WTC11 (cell line): ENCODE measurements around the gene RAB10. TPM values are rescaled to one million over a fixed set of nuclear protein-coding genes. Genes with fewer than 3 reads are reported as not detected.
A peak's percentile ranks its signal among the peaks of the same experiment; 100 is the strongest.

Source experiments
- ATAC-seq: fragments of 200-7000 bp; cut with Tn5 transposase; 2 replicates; pipeline ENCODE4 v1.10.0; 2021; ENCODE audit warnings: mild to moderate bottlenecking, moderate library complexity
- CTCF ChIA-PET: fragments of 300-600 bp; sonication (Branson Sonifier 250); formaldehyde crosslinking; loops from one replicate; lab custom pipeline; 2021; ENCODE audit warnings: antibody characterized with exemption; lab: Charles Lee
- POLR2A ChIA-PET: fragments of 350-600 bp; sonication (Branson Sonifier 250); formaldehyde crosslinking; loops from one replicate; lab custom pipeline; 2021; ENCODE audit warnings: antibody characterized with exemption; lab: Charles Lee
- DNase-seq: peaks from one replicate; pipeline ENCODE4 v3.0.0; 2021; ENCODE audit warnings: low spot score
- H3K27ac Mint-ChIP-seq: 2 replicates; pipeline ENCODE4 v1.8.0; 2021; ENCODE audit warnings: mixed read lengths
- H3K27me3 Mint-ChIP-seq: 2 replicates; pipeline ENCODE4 v1.8.0; 2021; ENCODE audit warnings: low read depth, mild to moderate bottlenecking, moderate library complexity, mixed read lengths
- H3K36me3 Mint-ChIP-seq: 2 replicates; pipeline ENCODE4 v1.8.0; 2021; ENCODE audit warnings: mixed read lengths
- H3K4me1 Mint-ChIP-seq: 2 replicates; pipeline ENCODE4 v1.8.0; 2022; ENCODE audit warnings: mixed read lengths
- H3K4me3 Mint-ChIP-seq: 2 replicates; pipeline ENCODE4 v1.8.0; 2021; ENCODE audit warnings: mild to moderate bottlenecking, moderate library complexity, mixed read lengths
- H3K9me3 Mint-ChIP-seq: 2 replicates; pipeline ENCODE4 v1.8.0; 2021; ENCODE audit warnings: mixed read lengths
- ATF6 ChIP-seq: sonication (generic); formaldehyde crosslinking; IDR thresholded peaks from 2 replicates; pipeline ENCODE4 v1.8.1; 2023; ENCODE audit warnings: mild to moderate bottlenecking, missing genetic modification reagents
- CBFB ChIP-seq: sonication (generic); formaldehyde crosslinking; IDR thresholded peaks from 2 replicates; pipeline ENCODE4 v1.8.1; 2022; ENCODE audit warnings: mild to moderate bottlenecking, low read depth, missing genetic modification reagents
- CDX4 ChIP-seq: fragments of 250-450 bp; sonication (Bioruptor Pico); IDR thresholded peaks from 2 replicates; pipeline ENCODE4 v1.9.0; 2021; ENCODE audit warnings: moderate library complexity, mild to moderate bottlenecking, inconsistent platforms, borderline replicate concordance
- CREB1 ChIP-seq: sonication (generic); formaldehyde crosslinking; IDR thresholded peaks from 2 replicates; pipeline ENCODE4 v1.8.0; 2023; ENCODE audit warnings: mild to moderate bottlenecking, missing genetic modification reagents
- ESRRA ChIP-seq: sonication (generic); formaldehyde crosslinking; IDR thresholded peaks from 2 replicates; pipeline ENCODE4 v1.8.1; 2022; ENCODE audit warnings: mild to moderate bottlenecking, missing genetic modification reagents, borderline replicate concordance
- FOXP4 ChIP-seq: sonication (generic); formaldehyde crosslinking; IDR thresholded peaks from 2 replicates; pipeline ENCODE4 v1.8.0; 2022; ENCODE audit warnings: mild to moderate bottlenecking, missing genetic modification reagents
- NR2C2 ChIP-seq: sonication (generic); formaldehyde crosslinking; IDR thresholded peaks from 2 replicates; pipeline ENCODE4 v1.8.0; 2022; ENCODE audit warnings: mild to moderate bottlenecking, missing genetic modification reagents
- RORB ChIP-seq: fragments of 250-450 bp; sonication (Bioruptor Pico); IDR thresholded peaks from 2 replicates; pipeline ENCODE4 v1.9.0; 2021; ENCODE audit warnings: mild to moderate bottlenecking
- SMAD3 ChIP-seq: sonication (generic); formaldehyde crosslinking; IDR thresholded peaks from 2 replicates; pipeline ENCODE4 v1.8.0; 2022; ENCODE audit warnings: missing genetic modification reagents, mild to moderate bottlenecking, borderline replicate concordance
- SP1 ChIP-seq: sonication (generic); formaldehyde crosslinking; conservative IDR thresholded peaks from 2 replicates; pipeline ENCODE4 v1.8.1; 2022; ENCODE audit warnings: missing genetic modification reagents
- TP53 ChIP-seq: sonication (generic); formaldehyde crosslinking; IDR thresholded peaks from 2 replicates; pipeline ENCODE4 v1.8.1; 2023; ENCODE audit warnings: mild to moderate bottlenecking, missing genetic modification reagents
- USF1 ChIP-seq: sonication (generic); formaldehyde crosslinking; IDR thresholded peaks from 2 replicates; pipeline ENCODE4 v1.8.0; 2022; ENCODE audit warnings: mild to moderate bottlenecking, missing genetic modification reagents
- ZMAT4 ChIP-seq: fragments of 250-450 bp; sonication (Bioruptor Pico); IDR thresholded peaks from 2 replicates; pipeline ENCODE4 v1.9.0; 2021; ENCODE audit warnings: mild to moderate bottlenecking
- ZNF121 ChIP-seq: sonication (generic); formaldehyde crosslinking; IDR thresholded peaks from 2 replicates; pipeline ENCODE4 v1.8.0; 2023; ENCODE audit warnings: missing genetic modification reagents
- ZNF232 ChIP-seq: sonication (generic); formaldehyde crosslinking; IDR thresholded peaks from 2 replicates; pipeline ENCODE4 v1.8.0; 2022; ENCODE audit warnings: mild to moderate bottlenecking, missing genetic modification reagents
- ZNF263 ChIP-seq: sonication (generic); formaldehyde crosslinking; IDR thresholded peaks from 2 replicates; pipeline ENCODE4 v1.8.1; 2022; ENCODE audit warnings: low read depth, mild to moderate bottlenecking, moderate library complexity, missing genetic modification reagents
- ZNF396 ChIP-seq: fragments of 250-450 bp; sonication (Bioruptor Pico); IDR thresholded peaks from 2 replicates; pipeline ENCODE4 v1.8.0; 2021; ENCODE audit warnings: mild to moderate bottlenecking, moderate library complexity, borderline replicate concordance
- ZNF425 ChIP-seq: fragments of 250-450 bp; sonication (Bioruptor Pico); conservative IDR thresholded peaks from 2 replicates; pipeline ENCODE4 v1.9.0; 2021; ENCODE audit warnings: mild to moderate bottlenecking
- ZNF671 ChIP-seq: fragments of 250-450 bp; sonication (Bioruptor Pico); IDR thresholded peaks from 2 replicates; pipeline ENCODE4 v1.8.0; 2021; ENCODE audit warnings: mild to moderate bottlenecking
- total RNA-seq: library from RNA; stranded (reverse); gene quantifications from 3 replicates; pipeline ENCODE4 v1.2.3, GENCODE V29; 2021
- TF ChIP-seq, protein P1 (sequence below): sonication (generic); formaldehyde crosslinking; IDR thresholded peaks from 2 replicates; pipeline ENCODE4 v1.8.1; 2022; ENCODE audit warnings: missing genetic modification reagents, borderline replicate concordance

The RAB10 gene
- total RNA-seq, 1 experiment from 2014 or later = 127 TPM

DNA sequence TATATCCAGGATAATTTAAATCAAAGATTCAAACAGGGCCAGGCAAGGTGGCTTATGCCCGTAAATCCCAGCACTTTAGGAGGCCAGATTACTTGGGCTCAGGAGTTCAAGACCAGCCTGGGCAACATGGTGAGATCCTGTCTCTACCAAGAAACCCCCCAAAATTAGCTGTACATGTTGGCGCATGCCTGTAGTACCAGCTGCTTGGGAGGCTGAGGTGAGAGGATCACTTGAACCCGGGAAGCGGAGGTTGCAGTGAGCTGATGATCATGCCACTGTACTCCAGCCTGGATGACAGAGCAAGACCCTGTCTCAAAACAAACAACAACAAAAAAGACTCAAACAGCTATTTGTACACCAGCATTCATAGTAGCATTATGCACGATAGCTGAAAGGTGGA, 9.2 kb downstream of the RAB10 start:
- Mint-ChIP-seq H3K36me3 (peaks cover 11% of the 10 kb centered on the region), H3K27ac (peak overlapping the region; percentile 3; the same call in 1 of the 2 replicates), H3K4me3 (no peak overlapping the region), H3K27me3 (no peaks in the 10 kb centered on the region), H3K4me1 (peaks cover 31% of the 10 kb centered on the region), H3K9me3 (no peaks in the 10 kb centered on the region)
- ChIA-PET POLR2A (no interaction called here), CTCF (no interaction called here)
- no peak for ATAC-seq
- no peak for DNase-seq
- TF ChIP-seq SMAD3 (no peak), ZNF232 (no peak), CDX4 (CRISPR knock-in tag) (no peak), ZNF396 (CRISPR knock-in tag) (no peak), ZNF263 (CRISPR knock-in tag) (no peak), ATF6 (CRISPR knock-in tag) (no peak), SP1 (CRISPR knock-in tag) (no peak), ZNF671 (no peak), CREB1 (CRISPR knock-in tag) (no peak), FOXP4 (CRISPR knock-in tag) (no peak), ESRRA (CRISPR knock-in tag) (no peak), RORB (CRISPR knock-in tag) (no peak), TP53 (CRISPR knock-in tag) (no peak), ZNF121 (CRISPR knock-in tag) (no peak), NR2C2 (CRISPR knock-in tag) (no peak), CBFB (CRISPR knock-in tag) (no peak), USF1 (no peak), ZNF425 (CRISPR knock-in tag) (no peak), ZMAT4 (CRISPR knock-in tag) (no peak)
- TF ChIP-seq, protein P1, sequence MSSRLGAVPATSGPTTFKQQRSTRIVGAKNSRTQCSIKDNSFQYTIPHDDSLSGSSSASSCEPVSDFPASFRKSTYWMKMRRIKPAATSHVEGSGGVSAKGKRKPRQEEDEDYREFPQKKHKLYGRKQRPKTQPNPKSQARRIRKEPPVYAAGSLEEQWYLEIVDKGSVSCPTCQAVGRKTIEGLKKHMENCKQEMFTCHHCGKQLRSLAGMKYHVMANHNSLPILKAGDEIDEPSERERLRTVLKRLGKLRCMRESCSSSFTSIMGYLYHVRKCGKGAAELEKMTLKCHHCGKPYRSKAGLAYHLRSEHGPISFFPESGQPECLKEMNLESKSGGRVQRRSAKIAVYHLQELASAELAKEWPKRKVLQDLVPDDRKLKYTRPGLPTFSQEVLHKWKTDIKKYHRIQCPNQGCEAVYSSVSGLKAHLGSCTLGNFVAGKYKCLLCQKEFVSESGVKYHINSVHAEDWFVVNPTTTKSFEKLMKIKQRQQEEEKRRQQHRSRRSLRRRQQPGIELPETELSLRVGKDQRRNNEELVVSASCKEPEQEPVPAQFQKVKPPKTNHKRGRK (CRISPR knock-in tag) = no peak
